ENCODE measurements around the gene ATP1A3. TPM values are rescaled to one million over a fixed set of nuclear protein-coding genes. Genes with fewer than 3 reads are reported as not detected.

Gene ATP1A3
- total and polyA plus RNA-seq, 2 of the 13 experiments (the other 11 are each of a cell fraction or from before 2014, with no cell fraction given), result 0.01 to 0.04 TPM

DNA sequence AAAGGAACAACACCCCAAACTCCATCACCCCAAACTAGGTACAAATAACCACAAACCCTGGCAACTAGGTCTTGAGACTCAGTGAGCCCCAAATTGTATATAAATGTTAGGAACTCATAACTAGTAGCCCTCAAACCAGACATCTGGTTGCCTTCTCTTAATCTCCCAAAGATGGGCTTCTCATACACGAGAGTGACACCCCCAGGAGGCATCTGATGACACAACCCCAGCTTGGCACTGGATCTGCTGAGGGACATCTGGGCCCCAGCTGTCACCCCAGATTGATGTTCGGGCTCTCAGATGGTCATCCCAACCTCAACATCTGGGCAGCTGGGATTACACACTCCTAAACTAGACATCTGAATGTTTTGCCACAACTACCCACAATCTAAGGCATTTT lies 49.7 kb downstream of the ATP1A3 start:
- Histone ChIP-seq H3K27me3 (ENCODE audit: control insufficient read depth in 1 of 2, insufficient read depth in 2 of 2, low read length in 2 of 2) (peaks cover 7 to 22% of the 10 kb centered on the region in 2 experiments; a peak in 3 of 5 replicates), H3K4me1 (ENCODE audit: insufficient read depth, low read length) (no peaks in the 10 kb centered on the region), H3K9ac (ENCODE audit: insufficient read depth, low read depth, low read length) (no peak overlapping the region), H2AFZ (ENCODE audit: low read length) (no peak overlapping the region), H3K9me3 (ENCODE audit: low read length) (no peaks in the 10 kb centered on the region), H4K20me1 (ENCODE audit: insufficient read depth, low read length) (no peaks in the 10 kb centered on the region), H3K4me2 (ENCODE audit: low read depth, low read length) (no peak overlapping the region), H3K36me3 (replicated peaks in 1 of 2; ENCODE audit: control insufficient read depth in 1 of 2, insufficient read depth in 2 of 2, low read length in 2 of 2) (no peaks in the 10 kb centered on the region), H3K27ac (ENCODE audit: extremely low read length, insufficient read depth, low read length) (no peak overlapping the region), H3K79me2 (ENCODE audit: insufficient read depth, low read length) (no peaks in the 10 kb centered on the region), H3K4me3 (replicated peaks in 1 of 3; ENCODE audit: insufficient read depth in 1 of 3, low read depth in 2 of 3, low read length in 3 of 3) (no peak overlapping the region)
- no peak for DNase-seq (ENCODE audit: low spot score)
- TF ChIP-seq ZNF367 (CRISPR knock-in tag; IDR thresholded peaks at IDR 0.05; ENCODE audit: borderline replicate concordance), result no peak
- no peak for TF ChIP-seq BRD4 (CRISPR knock-in tag; IDR thresholded peaks at IDR 0.05)
- TF ChIP-seq RFXANK (CRISPR knock-in tag; IDR thresholded peaks at IDR 0.05), result no peak
- TF ChIP-seq, protein P1, sequence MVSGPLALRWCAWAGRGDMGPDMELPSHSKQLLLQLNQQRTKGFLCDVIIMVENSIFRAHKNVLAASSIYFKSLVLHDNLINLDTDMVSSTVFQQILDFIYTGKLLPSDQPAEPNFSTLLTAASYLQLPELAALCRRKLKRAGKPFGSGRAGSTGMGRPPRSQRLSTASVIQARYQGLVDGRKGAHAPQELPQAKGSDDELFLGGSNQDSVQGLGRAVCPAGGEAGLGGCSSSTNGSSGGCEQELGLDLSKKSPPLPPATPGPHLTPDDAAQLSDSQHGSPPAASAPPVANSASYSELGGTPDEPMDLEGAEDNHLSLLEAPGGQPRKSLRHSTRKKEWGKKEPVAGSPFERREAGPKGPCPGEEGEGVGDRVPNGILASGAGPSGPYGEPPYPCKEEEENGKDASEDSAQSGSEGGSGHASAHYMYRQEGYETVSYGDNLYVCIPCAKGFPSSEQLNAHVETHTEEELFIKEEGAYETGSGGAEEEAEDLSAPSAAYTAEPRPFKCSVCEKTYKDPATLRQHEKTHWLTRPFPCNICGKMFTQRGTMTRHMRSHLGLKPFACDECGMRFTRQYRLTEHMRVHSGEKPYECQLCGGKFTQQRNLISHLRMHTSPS (CRISPR knock-in tag; IDR thresholded peaks at IDR 0.05; ENCODE audit: low read depth), result no peak
- TF ChIP-seq NFYC (CRISPR knock-in tag; IDR thresholded peaks at IDR 0.05), result no peak
- no peak for TF ChIP-seq SP1 (IDR thresholded peaks at IDR 0.05)
- no peak for TF ChIP-seq SP1 (CRISPR knock-in tag; IDR thresholded peaks at IDR 0.05)
- TF ChIP-seq IRX3 (CRISPR knock-in tag; IDR thresholded peaks at IDR 0.05; ENCODE audit: borderline replicate concordance, low read depth), result no peak
- TF ChIP-seq, protein P2, sequence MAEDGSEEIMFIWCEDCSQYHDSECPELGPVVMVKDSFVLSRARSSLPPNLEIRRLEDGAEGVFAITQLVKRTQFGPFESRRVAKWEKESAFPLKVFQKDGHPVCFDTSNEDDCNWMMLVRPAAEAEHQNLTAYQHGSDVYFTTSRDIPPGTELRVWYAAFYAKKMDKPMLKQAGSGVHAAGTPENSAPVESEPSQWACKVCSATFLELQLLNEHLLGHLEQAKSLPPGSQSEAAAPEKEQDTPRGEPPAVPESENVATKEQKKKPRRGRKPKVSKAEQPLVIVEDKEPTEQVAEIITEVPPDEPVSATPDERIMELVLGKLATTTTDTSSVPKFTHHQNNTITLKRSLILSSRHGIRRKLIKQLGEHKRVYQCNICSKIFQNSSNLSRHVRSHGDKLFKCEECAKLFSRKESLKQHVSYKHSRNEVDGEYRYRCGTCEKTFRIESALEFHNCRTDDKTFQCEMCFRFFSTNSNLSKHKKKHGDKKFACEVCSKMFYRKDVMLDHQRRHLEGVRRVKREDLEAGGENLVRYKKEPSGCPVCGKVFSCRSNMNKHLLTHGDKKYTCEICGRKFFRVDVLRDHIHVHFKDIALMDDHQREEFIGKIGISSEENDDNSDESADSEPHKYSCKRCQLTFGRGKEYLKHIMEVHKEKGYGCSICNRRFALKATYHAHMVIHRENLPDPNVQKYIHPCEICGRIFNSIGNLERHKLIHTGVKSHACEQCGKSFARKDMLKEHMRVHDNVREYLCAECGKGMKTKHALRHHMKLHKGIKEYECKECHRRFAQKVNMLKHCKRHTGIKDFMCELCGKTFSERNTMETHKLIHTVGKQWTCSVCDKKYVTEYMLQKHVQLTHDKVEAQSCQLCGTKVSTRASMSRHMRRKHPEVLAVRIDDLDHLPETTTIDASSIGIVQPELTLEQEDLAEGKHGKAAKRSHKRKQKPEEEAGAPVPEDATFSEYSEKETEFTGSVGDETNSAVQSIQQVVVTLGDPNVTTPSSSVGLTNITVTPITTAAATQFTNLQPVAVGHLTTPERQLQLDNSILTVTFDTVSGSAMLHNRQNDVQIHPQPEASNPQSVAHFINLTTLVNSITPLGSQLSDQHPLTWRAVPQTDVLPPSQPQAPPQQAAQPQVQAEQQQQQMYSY (CRISPR knock-in tag; IDR thresholded peaks at IDR 0.05), result no peak
- TF ChIP-seq ZMAT3 (CRISPR knock-in tag; conservative IDR thresholded peaks at IDR 0.05), result no peak
- TF ChIP-seq ZMYM4 (CRISPR knock-in tag; IDR thresholded peaks at IDR 0.05), result no peak
- no peak for TF ChIP-seq HOXA9 (CRISPR knock-in tag; IDR thresholded peaks at IDR 0.05; ENCODE audit: borderline replicate concordance)
- TF ChIP-seq ZNF766 (CRISPR knock-in tag; IDR thresholded peaks at IDR 0.05; ENCODE audit: borderline replicate concordance), result no peak
- no peak for TF ChIP-seq NFIC (IDR thresholded peaks at IDR 0.05; ENCODE audit: low read length)
- ChIA-PET POLR2A (no interaction called here), CTCF (ENCODE audit: low intra/inter-chr PET ratio, low total read pairs) (no interaction called here)
- in situ Hi-C loops (cut with HindIII; ENCODE audit: extremely low pct_ligation_motif_present, low pct_unique_long_range_greater_than_20kb), result no loop called here
- no peak for ATAC-seq
- FAIRE-seq, result no peak
- no TSS peak for BruUV-seq (replicated peaks)
- intact Hi-C loops (cut with micrococcal nuclease; ENCODE audit: unreplicated experiment), result no loop called here
- 14% methylated on average over 2 of the region's 2 CpGs for WGBS (ENCODE audit: low lambda C conversion rate)

All from HepG2 (cell line).